HG03378 (cell line): Measurements from ENCODE around the gene CYBRD1.
A peak's percentile ranks its signal among the peaks of the same experiment; 100 is the strongest.

Source experiments
- ATAC-seq: cut with Tn5 transposase; IDR thresholded peaks from one replicate; pipeline ENCODE4 v1.9.1; 2021; ENCODE audit warnings: mild to moderate bottlenecking, moderate library complexity; ENCODE audit not compliant: unreplicated experiment

CYBRD1 gene

GRCh38 chr2:171553236-171553635, 31.0 kb downstream of the CYBRD1 start:
- ATAC-seq, result no peak

GRCh38 chr2:171553858-171554257, 31.6 kb downstream of the CYBRD1 start:
- ATAC-seq, result no peak

GRCh38 chr2:171554991-171555615, 32.8 kb downstream of the CYBRD1 start:
- no peak for ATAC-seq

- no peak for ATAC-seq
These were observed 35.1 kb downstream of the CYBRD1 start for GRCh38 chr2:171557363-171557762.

GRCh38 chr2:171563301-171563700, 41.0 kb downstream of the CYBRD1 start:
- ATAC-seq, result no peak

- no peak for ATAC-seq
These were observed 42.2 kb downstream of the CYBRD1 start for GRCh38 chr2:171564463-171564862.

GRCh38 chr2:171566057-171566456, 43.8 kb downstream of the CYBRD1 start:
- no peak for ATAC-seq

GRCh38 chr2:171566753-171567152, 44.5 kb downstream of the CYBRD1 start:
- no peak for ATAC-seq

- no peak for ATAC-seq
These were observed 45.8 kb downstream of the CYBRD1 start for GRCh38 chr2:171568089-171568488.

GRCh38 chr2:171571721-171572120, 49.4 kb downstream of the CYBRD1 start:
- ATAC-seq, result no peak

GRCh38 chr2:171574149-171574795, 52.0 kb downstream of the CYBRD1 start:
- ATAC-seq, result peak; percentile 69

- ATAC-seq, result no peak
These were observed 53.3 kb downstream of the CYBRD1 start for GRCh38 chr2:171575606-171576005.

GRCh38 chr2:171578127-171578803, 56.0 kb downstream of the CYBRD1 start:
- no peak for ATAC-seq

GRCh38 chr2:171579481-171579880, 57.2 kb downstream of the CYBRD1 start:
- no peak for ATAC-seq

- ATAC-seq, result no peak
These were observed 61.3 kb downstream of the CYBRD1 start for GRCh38 chr2:171583566-171583965.

- ATAC-seq, result no peak
These were observed 61.7 kb downstream of the CYBRD1 start for GRCh38 chr2:171584001-171584400.

GRCh38 chr2:171587132-171587531, 64.9 kb downstream of the CYBRD1 start:
- ATAC-seq, result no peak

GRCh38 chr2:171587567-171587966, 65.3 kb downstream of the CYBRD1 start:
- no peak for ATAC-seq

- ATAC-seq, result no peak
These were observed 67.8 kb downstream of the CYBRD1 start for GRCh38 chr2:171590116-171590515.

- no peak for ATAC-seq
These were observed 69.8 kb downstream of the CYBRD1 start for GRCh38 chr2:171592036-171592555.

GRCh38 chr2:171595456-171595855, 73.2 kb downstream of the CYBRD1 start:
- no peak for ATAC-seq

GRCh38 chr2:171595896-171596295, 73.6 kb downstream of the CYBRD1 start:
- ATAC-seq, result no peak
